Astrocyte (in vitro differentiated cells and primary cell): Measurements from ENCODE around the gene COL27A1. TPM values are rescaled to one million over a fixed set of nuclear protein-coding genes. Genes with fewer than 3 reads are reported as not detected.

Experiments
- DNase-seq: peaks from one replicate; pipeline ENCODE4 v3.0.0-alpha.2; 2010; ENCODE audit warnings: low read depth
- FAIRE-seq: peaks from 2 replicates; lab custom pipeline; 2011; peaks lifted over from hg19 to GRCh38; lab: Jason Lieb, UNC
- H2AFZ ChIP-seq: 2 replicates; pipeline ENCODE4 v1.6.0; 2012; ENCODE audit warnings: low read depth, low read length, inconsistent platforms
- H3K27ac ChIP-seq: 2 replicates; pipeline ENCODE4 v1.5.1; 2011; ENCODE audit warnings: low read depth, low read length, inconsistent platforms
- H3K27me3 ChIP-seq: 2 replicates; pipeline ENCODE4 v1.6.0; 2011; ENCODE audit warnings: low read length, inconsistent platforms; ENCODE audit not compliant: insufficient read depth
- H3K36me3 ChIP-seq: 2 replicates; pipeline ENCODE4 v1.5.1; 2011; ENCODE audit warnings: low read length, inconsistent platforms; ENCODE audit not compliant: insufficient read depth
- H3K4me1 ChIP-seq: 2 replicates; pipeline ENCODE4 v1.5.1; 2011; ENCODE audit warnings: low read length, inconsistent platforms; ENCODE audit not compliant: insufficient read depth
- H3K4me2 ChIP-seq: 2 replicates; pipeline ENCODE4 v1.6.0; 2012; ENCODE audit warnings: low read length, inconsistent platforms
- H3K4me3 ChIP-seq: 2 replicates; pipeline ENCODE4 v1.5.1; 2011; ENCODE audit warnings: low read depth, mild to moderate bottlenecking, low read length, inconsistent platforms; ENCODE audit not compliant: insufficient read depth
- H3K79me2 ChIP-seq: 2 replicates; pipeline ENCODE4 v1.6.0; 2012; ENCODE audit warnings: mild to moderate bottlenecking, low read length, inconsistent platforms; ENCODE audit not compliant: insufficient read depth
- H3K9ac ChIP-seq: 2 replicates; pipeline ENCODE4 v1.6.0; 2012; ENCODE audit warnings: mild to moderate bottlenecking, low read length, inconsistent platforms
- H3K9me3 ChIP-seq: 2 replicates; pipeline ENCODE4 v1.5.1; 2012; ENCODE audit warnings: low read depth, mild to moderate bottlenecking, low read length, inconsistent platforms; ENCODE audit not compliant: insufficient read depth
- H4K20me1 ChIP-seq: 2 replicates; pipeline ENCODE4 v1.6.0; 2012; ENCODE audit warnings: low read length, inconsistent platforms; ENCODE audit not compliant: insufficient read depth
- H3K27ac Mint-ChIP-seq: one replicate; pipeline ENCODE4 v1.8.0; 2021; ENCODE audit warnings: mild to moderate bottlenecking, mixed read lengths; ENCODE audit not compliant: unreplicated experiment
- H3K27me3 Mint-ChIP-seq: one replicate; pipeline ENCODE4 v1.8.0; 2021; ENCODE audit warnings: low read depth, mixed read lengths; ENCODE audit not compliant: unreplicated experiment
- H3K36me3 Mint-ChIP-seq: one replicate; pipeline ENCODE4 v1.8.0; 2021; ENCODE audit warnings: low read depth, mixed read lengths; ENCODE audit not compliant: unreplicated experiment
- H3K4me1 Mint-ChIP-seq: one replicate; pipeline ENCODE4 v1.8.0; 2021; ENCODE audit warnings: low read depth, mixed read lengths; ENCODE audit not compliant: unreplicated experiment
- H3K4me3 Mint-ChIP-seq: one replicate; pipeline ENCODE4 v1.8.0; 2021; ENCODE audit warnings: mild to moderate bottlenecking, moderate library complexity, mixed read lengths; ENCODE audit not compliant: unreplicated experiment
- H3K9me3 Mint-ChIP-seq: one replicate; pipeline ENCODE4 v1.8.0; 2021; ENCODE audit warnings: mild to moderate bottlenecking, mixed read lengths; ENCODE audit not compliant: unreplicated experiment
- CTCF ChIP-seq: IDR thresholded peaks from 2 replicates; pipeline ENCODE4 v1.5.1; 2011; ENCODE audit warnings: low read depth, mild to moderate bottlenecking, inconsistent platforms, low read length, moderate library complexity; ENCODE audit not compliant: insufficient read depth
- EZH2 ChIP-seq: IDR thresholded peaks from 2 replicates; pipeline ENCODE4 v1.6.1; 2012; ENCODE audit warnings: mild to moderate bottlenecking, low read length, inconsistent platforms; ENCODE audit not compliant: insufficient read depth
- total RNA-seq: library from RNA; stranded (reverse); gene quantifications from 2 replicates; pipeline ENCODE4 v1.2.1, GENCODE V29; 2021

COL27A1 gene
- total RNA-seq, 1 donor from 2014 or later = 31.2 TPM

GRCh38 chr9:114256827-114257328 lies 101.5 kb downstream of the COL27A1 start:
- H3K4me1 ChIP-seq = no peaks in the 10 kb centered on the region
- TF ChIP-seq CTCF (no peak), EZH2 (no peak)
- no peak for FAIRE-seq
- H3K9me3 ChIP-seq = no peaks in the 10 kb centered on the region
- no peak overlapping the region for H2AFZ ChIP-seq
- H3K27me3 ChIP-seq = no peaks in the 10 kb centered on the region
- H3K4me3 Mint-ChIP-seq = no peak overlapping the region
- no peaks in the 10 kb centered on the region for H3K9me3 Mint-ChIP-seq
- no peak overlapping the region for H3K27ac ChIP-seq
- H3K4me1 Mint-ChIP-seq = no peaks in the 10 kb centered on the region
- H4K20me1 ChIP-seq = no peaks in the 10 kb centered on the region
- H3K4me3 ChIP-seq = no peak overlapping the region
- H3K4me2 ChIP-seq = no peak overlapping the region
- peaks cover 3% of the 10 kb centered on the region for H3K27me3 Mint-ChIP-seq
- no peaks in the 10 kb centered on the region for H3K36me3 ChIP-seq
- no peak for DNase-seq
- no peak overlapping the region for H3K27ac Mint-ChIP-seq
- H3K79me2 ChIP-seq = no peaks in the 10 kb centered on the region
- peaks cover 9% of the 10 kb centered on the region for H3K36me3 Mint-ChIP-seq
- H3K9ac ChIP-seq = no peak overlapping the region

- no peak for DNase-seq
- peaks cover 5% of the 10 kb centered on the region for H3K36me3 Mint-ChIP-seq
These were observed 102.9 kb downstream of the COL27A1 start for GRCh38 chr9:114258218-114258617.

More at GRCh38 chr9:114258218-114258617, 102.9 kb downstream of the COL27A1 start:
- no peaks in the 10 kb centered on the region for H4K20me1 ChIP-seq
- no peaks in the 10 kb centered on the region for H3K36me3 ChIP-seq
- no peak overlapping the region for H2AFZ ChIP-seq
- no peak overlapping the region for H3K4me2 ChIP-seq
- no peak for FAIRE-seq
- Mint-ChIP-seq H3K9me3 (no peaks in the 10 kb centered on the region), H3K27me3 (peaks cover 3% of the 10 kb centered on the region), H3K4me3 (no peak overlapping the region), H3K27ac (no peak overlapping the region), H3K4me1 (no peaks in the 10 kb centered on the region)
- no peaks in the 10 kb centered on the region for H3K79me2 ChIP-seq
- no peaks in the 10 kb centered on the region for H3K9me3 ChIP-seq
- H3K4me1 ChIP-seq = no peaks in the 10 kb centered on the region
- no peak overlapping the region for H3K27ac ChIP-seq
- TF ChIP-seq EZH2 (no peak), CTCF (no peak)
- no peak overlapping the region for H3K9ac ChIP-seq
- H3K27me3 ChIP-seq = no peaks in the 10 kb centered on the region
- no peak overlapping the region for H3K4me3 ChIP-seq
